GM21381 (cell line): ENCODE data around the gene CHTOP.
"Not testable (repeated sequence)": the region's sequence is repeated elsewhere in the genome, so short reads cannot be mapped to it uniquely, and the experiment has no call there.

ENCODE experiments used
- ATAC-seq: cut with Tn5 transposase; IDR thresholded peaks from one replicate; pipeline ENCODE4 v1.9.1; 2021; ENCODE audit warnings: mild to moderate bottlenecking, moderate library complexity; ENCODE audit not compliant: unreplicated experiment

The CHTOP gene, protein sequence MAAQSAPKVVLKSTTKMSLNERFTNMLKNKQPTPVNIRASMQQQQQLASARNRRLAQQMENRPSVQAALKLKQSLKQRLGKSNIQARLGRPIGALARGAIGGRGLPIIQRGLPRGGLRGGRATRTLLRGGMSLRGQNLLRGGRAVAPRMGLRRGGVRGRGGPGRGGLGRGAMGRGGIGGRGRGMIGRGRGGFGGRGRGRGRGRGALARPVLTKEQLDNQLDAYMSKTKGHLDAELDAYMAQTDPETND

DNA sequence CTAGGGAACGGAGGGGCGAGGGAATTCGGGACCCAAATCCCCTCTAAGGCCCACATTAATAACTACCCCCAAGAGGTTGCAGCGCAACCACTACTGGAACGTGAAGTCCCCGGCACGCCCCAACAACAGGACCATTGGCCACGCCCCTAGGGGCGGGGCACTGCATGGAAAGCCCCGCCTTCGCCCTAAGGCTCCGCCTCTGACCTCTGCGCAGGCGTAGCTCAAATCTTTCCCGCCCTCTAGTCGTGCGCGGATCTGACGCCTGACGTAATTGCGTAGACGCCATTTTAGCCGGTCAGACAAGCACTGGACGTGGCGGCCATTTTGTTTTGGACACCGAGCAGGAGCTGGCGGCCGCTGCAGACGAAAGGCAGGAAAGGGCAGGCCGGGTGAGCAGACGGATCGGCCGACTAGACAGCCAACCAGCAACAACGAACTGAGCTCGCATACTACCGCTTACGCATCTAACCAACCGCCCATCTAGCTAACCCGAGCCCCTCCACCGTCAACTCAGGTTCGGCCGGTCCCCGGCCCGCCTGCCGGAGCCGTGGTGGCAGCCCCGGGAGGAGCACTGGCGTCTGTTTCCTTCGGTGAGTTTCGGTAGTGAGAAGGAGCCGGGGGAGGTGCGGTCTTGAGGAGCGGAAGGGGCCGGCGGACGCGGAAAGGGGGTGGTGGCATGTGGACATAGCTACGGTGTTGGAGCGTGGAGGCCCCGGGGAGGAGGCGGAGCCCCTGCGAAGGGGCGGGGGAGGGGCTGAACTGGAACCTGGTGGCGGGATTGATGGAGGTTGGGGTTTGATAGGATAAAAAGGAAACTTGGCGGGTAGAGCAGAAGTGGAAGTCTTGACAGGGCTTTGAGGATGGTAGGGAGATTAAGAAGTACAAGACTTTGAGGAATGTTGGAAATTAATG lies at the start of gene CHTOP:
Gene CHTOP, plus strand, starts transcription at position 313 of the 912 bp plus-strand sequence. CDS start 2,523 bp downstream, outside the sequence.
- ATAC-seq, result peak; percentile 90

DNA sequence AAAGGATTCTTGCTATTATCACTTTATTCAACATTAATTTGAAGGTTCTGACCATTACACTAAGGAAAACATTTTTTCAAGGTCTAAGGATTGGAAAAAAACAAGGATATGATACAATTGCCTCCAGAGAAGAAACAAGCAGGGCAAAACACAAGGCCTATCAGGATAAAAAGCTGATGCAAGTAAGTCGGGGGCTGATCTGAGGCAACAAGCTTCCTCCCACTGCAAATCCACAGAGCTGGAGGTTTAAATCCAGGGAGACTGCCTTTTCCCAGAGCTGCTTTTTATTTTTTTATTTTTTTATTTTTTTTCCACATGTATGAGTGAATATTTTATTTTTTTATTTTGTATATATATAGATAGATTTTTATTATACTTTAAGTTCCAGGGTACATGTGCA lies 48.9 kb upstream of the CHTOP start:
- no peak for ATAC-seq

DNA sequence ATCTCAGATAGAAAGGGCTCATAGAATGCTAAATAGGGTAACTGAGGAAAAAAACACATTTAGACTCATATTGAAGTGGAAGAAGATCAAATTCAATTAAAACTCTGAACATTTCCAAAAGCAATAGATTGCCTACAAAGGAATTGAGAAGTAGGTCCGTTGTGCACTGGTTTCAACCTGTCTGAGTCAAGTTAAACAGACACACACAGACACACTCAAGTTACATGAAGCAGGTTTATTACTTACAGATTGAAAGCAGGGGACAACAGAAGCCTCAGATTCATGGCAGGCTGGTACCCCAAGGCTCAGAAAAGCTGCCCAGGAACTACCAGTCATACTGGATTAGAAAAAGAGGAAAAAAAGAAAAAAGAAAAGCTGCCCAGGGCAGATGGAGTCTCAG lies 47.5 kb upstream of the CHTOP start:
- ATAC-seq, result no peak

DNA sequence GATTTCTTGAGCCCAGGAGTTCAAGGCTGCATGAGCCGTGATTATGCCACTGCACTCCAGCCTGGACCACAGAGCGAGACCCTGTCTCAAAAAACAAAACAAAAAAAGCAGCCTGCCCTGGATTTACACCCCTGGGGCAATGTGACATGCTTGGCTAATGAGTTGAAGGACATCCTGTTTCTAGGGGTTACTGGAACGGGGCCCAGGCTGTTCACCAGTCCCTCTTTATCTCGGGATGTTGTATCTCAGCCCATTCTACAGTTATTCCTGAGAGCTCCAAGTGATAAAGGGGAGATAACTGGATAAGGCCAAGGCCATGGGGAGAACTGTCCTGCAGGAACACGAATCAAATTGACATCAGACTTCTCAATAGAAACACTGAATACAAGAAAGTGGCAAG lies 46.6 kb upstream of the CHTOP start:
- ATAC-seq, result no peak

DNA sequence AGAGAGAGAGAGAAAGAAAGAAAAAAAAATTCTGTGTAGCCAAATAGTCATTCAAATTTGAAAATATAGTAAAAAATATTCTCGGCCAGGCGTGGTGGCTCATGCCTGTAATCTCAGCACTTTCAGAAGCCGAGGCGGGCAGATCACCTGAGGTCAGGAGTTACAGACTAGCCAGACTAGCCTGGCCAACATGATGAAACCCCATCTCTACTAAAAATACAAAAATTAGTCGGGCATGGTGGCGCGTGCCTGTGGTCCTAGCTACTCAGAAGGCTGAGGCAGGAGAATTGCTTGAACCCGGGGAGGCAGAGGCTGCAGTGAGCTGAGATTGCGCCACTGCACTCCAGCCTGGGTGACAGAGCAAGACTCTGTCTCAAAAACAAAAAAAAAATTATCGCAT lies 45.8 kb upstream of the CHTOP start:
- ATAC-seq, result not testable (repeated sequence)

DNA sequence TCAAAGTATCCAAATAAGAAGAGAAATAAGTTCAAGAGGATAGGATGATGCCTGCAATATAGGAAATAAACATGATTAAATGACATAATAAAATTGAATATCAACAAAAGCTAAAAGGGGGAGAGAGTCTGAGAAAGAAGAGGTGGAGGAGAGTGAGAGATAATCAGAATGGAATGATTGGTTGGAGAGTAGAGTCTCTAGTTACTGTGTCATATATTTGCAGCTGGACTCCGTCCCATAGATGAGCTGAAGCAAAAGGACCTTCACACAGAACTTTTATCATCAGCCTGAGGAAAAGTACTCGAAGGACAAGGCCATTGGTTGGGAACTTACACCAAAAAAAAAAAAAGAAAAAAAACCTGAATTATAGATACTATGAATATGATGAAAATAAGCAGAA lies 45.4 kb upstream of the CHTOP start:
- no peak for ATAC-seq

DNA sequence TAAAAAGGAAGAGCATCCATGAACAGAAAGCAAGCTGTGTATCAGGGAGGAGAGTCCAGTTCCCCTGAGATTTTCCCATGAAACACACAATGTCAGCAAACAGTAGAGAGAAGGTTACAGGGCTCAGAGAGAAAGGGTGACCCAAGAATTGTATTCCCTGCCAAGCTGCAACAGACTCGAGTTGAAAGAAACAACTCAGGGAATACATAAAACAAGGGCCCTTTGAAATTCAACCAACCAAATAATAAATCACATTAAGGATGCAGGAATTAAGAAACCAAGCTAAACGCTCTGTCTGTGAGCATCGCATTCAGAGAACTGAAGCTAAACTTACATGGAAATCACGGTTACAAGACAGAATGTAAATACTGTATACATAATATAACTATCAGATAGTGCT lies 41.1 kb upstream of the CHTOP start:
- no peak for ATAC-seq

DNA sequence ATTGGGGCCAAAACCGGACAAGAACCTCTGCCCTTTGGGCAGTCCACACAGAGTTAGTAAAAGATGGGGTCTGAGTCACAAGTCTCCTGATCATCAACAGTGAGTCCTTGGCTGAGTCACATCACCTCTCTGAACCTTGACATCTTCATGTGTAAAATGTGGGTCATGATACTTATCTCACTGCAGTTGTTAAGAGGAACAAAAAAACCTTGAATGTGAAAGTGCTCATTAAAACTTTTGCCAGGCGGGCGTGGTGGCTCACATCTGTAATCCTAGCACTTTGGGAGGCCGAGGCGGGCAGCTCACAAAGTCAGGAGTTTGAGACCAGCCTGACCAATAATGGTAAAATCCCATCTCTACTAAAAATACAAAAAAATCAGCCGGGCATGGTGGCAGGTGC lies 36.7 kb upstream of the CHTOP start:
- no peak for ATAC-seq

DNA sequence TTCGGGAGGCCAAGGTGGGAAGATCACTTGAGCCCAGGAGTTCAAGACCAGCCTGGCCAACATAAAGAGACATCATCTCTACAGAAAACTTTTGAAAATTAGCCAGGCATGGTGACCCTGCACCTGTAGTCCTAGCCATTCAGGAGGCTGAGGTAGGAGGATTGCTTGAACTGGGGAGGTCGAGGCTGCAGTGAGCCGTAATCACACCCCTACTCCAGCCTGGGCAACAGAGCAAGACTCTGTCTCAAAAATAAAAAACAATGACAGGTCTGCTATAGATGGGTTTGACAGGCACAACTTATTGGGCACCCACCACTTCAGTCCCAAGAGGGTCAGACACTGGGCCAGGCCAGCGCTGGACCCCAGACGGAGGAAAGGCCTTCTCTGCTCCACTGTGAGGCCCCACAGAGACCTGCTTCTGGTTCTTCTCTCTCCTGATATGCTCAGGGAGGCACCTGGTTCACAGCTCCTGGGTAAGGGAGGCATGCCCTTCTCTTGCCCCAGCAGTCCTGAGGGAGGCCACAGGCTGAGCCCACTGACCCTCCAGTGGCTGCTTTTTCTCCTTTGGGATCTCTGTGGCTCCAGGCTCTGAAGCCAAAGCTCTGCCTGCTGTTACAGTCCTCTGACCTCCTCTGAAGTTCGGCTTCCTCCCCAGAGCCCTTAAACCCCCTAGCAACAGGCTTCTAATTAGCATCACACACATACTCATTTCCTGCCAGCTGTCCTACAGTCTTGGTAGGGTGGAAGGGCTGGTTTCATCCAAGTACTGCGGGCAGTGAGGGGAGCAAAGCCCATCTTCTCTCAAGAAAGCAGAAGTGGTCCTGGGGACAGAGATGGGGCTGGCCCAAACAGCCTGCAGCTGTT lies 35.3 kb upstream of the CHTOP start:
- peak; percentile 96 for ATAC-seq

DNA sequence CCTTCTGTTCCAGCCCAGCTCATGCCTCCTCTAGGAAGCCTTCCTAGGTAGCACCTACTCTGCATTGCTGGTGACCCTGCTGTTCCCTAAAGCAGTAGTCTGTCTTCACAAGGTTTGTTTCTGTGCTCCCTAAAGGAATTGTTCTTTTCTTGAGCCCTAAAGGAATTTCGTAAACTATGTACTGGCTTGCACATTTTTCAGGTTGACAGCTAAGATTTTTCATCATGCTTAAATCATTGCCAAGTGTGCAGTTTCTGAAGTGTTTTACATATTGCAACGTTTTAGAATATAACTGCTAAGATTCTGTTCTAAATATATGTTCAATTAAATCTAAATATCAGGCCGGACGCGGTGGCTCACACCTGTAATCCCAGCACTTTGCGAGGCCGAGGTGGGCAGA lies 34.0 kb upstream of the CHTOP start:
- no peak for ATAC-seq

DNA sequence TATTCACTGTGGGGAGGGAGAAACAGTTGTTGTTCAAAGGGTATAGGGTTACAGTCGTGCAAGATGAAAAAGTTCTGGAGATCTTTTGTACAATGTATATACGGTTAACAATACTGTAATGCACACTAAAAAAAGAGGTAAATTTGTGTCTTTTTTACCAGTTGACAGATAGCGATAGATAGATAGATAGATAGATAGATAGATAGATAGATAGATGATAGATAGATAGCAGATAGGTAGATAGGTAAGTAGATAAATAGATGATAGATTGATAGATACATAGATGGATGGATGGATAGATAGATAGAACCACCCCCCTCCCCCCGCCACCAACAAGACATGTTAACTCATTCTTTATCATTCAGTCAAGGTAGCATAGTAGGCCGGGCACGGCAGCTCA lies 31.1 kb upstream of the CHTOP start:
- ATAC-seq, result no peak

DNA sequence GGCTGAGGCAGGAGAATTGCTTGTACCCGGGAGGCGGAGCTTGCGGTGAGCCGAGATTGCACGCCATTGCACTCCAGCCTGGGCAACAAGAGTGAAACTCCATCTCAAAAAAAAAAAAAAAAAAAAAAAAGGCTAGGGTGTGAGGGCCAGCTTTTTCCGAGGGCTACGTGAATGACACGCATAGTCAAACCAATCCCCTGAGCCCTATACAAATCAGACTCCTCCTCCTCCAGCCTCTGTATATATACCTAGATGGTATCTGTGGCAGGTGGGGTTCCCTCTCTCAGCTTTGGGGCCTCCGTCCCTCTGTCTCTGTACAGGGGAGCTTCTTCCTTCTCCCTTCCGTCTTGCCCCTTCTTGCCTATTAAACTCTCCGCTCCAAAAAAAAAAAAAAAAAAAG lies 27.7 kb upstream of the CHTOP start:
- no peak for ATAC-seq

DNA sequence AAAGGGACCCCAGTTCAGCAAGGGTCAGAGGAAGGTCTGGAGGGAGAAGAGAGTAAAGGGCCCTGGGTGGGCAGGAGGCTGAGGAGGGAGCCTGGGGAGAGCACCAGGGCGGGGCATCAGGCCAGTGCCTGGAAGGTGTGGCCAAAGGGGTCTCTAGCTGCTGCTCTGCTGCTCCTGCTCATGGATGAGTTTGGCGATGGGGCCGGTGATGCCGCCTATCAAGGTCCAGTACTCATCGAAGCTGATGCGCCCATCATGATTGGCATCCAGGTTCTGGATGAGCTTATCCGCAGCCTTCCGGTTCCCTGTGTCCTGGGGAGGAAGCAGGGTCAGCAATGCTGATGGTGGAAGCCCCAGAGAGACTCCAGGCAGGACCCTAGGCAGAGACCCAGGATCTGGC lies 26.5 kb upstream of the CHTOP start:
- no peak for ATAC-seq

DNA sequence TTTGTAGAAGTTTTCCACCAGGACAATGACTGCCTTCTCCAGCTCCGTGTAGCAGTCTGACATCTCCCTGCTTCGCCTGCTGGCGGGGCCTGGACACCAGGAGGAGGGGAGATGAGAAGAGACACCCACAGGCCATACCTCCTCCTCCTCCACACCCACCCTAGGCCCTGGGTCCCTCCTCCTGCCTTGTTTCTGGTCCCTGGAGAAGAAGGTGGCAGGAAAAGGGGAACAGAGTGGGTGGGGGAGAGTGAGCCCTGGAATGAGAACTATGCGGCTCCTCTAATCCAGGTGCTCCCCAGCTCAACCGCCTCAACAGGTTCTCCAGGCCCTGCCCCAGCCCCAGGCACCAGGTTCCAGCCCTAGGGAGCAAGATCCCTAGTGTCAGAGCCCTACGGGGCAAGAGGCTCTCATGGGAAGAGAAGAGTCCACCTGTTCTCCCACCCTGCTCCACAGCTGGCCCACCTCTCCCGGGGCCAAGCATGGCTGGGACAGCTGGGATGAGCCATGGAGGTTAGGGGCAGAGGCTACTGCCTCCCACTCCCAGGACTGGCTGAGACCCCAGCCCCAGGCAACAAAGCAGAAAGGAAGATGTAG lies 25.7 kb upstream of the CHTOP start:
- ATAC-seq, result no peak

DNA sequence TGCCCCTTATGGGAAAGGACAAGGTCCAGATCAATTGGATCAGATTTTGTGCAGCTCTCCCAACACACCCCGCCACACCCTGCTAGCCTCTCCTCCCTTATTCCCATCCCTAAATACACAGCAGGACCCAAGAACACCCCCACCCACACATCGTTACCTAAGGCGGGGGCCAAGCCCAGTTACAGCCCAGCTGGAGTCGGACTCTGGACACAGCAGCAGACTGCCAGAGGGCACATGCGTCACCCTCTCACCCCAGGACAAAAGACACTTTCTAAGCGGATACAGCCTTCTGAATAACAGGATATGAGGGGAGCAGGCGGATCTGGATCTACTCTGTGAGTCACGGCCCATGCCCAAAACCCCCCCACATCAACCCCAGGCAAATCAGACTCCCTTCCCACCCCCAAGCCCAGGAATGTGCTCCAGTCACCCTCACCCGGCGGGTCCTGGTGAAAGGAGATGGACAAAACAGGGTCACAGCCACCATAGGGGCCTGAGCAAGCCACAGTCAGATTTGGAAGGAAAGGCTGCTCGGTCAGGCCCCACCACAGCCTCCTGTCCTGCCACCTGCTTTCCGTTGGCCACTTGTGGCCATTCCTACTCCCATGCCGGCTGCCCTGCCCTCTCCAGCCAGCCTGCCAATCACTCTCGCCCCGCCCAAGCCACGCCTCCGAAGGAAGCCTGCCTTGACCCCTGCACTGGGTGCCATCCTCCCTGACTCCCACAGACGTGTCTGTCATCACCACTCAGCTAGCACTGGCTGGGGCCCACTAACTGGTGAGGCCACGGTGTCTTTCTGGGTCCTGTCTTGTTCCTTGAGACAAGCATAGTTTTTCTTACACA lies 24.9 kb upstream of the CHTOP start:
- no peak for ATAC-seq

DNA sequence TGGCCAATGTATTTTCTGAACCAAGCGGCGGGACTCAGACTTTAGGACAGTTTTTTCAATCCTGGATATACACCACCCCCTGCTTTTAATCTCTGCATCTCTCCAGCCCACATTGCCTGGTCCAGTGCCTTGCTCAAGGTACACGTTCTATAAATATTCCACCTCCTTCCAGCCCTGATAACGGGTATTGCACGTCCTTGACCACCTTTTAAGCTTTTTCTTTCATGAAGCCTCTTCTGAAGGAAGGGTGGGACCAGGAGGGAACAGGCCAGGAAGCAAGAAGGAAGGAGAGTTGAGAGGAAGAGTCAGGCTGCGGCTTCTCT lies 24.3 kb upstream of the CHTOP start:
- no peak for ATAC-seq

DNA sequence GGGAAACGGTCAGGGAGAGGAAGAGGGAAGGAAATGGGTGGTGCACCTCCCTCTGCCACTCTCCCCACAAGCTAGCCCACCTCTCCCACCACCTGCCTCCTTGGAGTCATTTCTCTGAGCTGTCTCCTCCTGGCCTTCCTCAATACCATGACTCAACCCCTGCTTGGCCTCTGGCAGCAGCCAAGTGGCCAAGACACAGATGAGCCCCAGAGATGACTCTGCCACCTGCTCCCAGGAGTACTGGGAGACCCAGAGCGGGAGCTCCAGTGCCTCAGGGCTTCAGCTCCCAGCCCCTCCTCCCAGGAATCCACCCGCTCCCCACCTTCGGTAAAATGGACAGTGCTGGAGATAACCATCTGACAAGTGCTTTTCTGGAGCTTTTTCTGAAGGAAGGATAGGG lies 23.5 kb upstream of the CHTOP start:
- ATAC-seq, result no peak

DNA sequence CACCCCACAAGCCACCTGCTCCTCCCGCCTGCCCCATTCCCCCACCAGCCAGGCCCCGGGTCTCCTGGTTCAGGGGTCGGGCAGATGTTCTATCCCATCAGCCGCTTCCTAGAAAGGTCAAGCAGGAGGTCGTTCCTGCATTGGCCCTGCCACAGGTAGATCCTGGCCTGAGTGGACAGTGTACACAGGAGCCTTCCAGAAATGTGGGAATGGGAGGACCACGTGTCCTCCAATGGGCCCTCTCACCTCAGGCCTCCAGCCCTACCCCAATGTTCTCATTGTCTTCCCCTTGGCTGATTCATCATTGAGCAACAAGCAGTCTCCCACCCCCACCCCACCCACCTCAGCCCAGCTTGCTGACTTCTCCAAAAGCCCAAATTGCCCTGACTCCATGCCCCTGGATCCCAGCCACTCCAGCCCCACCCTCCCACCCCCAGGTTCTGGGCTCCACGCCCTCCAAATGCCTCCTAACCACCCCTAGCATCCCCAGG lies 23.0 kb upstream of the CHTOP start:
- ATAC-seq, result no peak

DNA sequence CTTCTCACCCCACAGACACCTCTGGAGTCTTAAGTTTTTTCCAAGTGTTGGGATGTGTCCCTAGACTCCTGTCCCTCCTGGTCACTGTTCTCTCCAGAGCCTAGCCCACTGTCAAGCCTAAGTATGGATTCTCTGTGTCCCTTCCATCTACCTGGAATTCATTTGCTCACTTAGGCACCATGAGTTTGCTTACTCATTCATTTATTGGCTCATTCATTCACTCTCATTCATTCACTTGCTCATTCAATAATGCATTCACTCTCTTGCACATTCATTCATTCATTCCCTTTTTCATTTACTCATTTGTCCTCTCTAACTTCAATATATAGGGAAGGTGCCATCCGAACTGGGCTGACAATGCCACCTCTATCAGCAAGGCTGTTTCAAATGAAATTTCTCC lies 22.5 kb upstream of the CHTOP start:
- ATAC-seq, result no peak

DNA sequence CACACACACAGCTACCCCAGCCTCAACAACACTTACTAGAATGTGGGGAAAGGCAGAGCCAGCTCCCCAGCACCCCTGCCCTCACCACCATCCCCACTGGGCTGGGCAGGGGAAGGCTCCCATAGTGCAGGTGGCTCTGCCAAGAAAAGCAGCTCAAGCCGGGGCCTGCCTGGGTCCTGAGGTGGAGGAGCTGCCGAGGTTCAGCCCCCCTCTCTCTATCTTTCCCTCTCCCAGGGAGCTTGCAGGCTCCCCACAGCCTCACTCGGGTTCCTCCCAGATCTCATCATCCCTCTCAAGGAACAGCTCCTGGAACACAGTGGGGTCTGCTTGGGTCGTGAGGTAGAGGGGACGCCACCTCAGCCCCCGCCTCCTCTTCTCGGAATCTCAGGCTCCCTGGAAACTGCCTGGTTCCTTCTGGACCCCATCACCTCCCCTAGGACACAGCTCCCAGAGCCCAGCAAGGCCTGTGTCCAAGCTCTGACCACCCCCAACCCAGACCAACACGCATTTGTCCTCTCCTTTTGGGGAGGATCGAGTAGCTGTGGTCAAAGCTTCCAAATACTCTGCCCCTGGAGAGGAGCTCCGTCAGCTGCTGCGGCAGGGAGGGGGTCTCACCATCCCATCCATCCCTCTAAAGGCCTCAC lies 21.6 kb upstream of the CHTOP start:
- ATAC-seq, result no peak
